ENCODE results near the gene UPF1. TPM values are rescaled to one million over a fixed set of nuclear protein-coding genes. Genes with fewer than 3 reads are reported as not detected.

The UPF1 gene
- total RNA-seq (10 to 100 TPM; 27.5 to 84.4 (median 40.2) TPM), polyA plus RNA-seq (10 to 100 TPM; 33.4 to 34.3 TPM)
- long read RNA-seq, donor 1, full-length matches to known transcripts, result 30 of 56 reads
- long read RNA-seq, donor 1, partial matches to known transcripts, result 19 of 56 reads
- long read RNA-seq, donor 1, other reads (novel, unspliced or antisense), result 7 of 56 reads
- long read RNA-seq, donor 2, partial matches to known transcripts, result 6 of 11 reads
- long read RNA-seq, donor 2, other reads (novel, unspliced or antisense), result 5 of 11 reads
- long read RNA-seq, donor 3, full-length matches to known transcripts, result 31 of 69 reads
- long read RNA-seq, donor 3, partial matches to known transcripts, result 34 of 69 reads
- long read RNA-seq, donor 3, other reads (novel, unspliced or antisense), result 4 of 69 reads

- H3K27me3 ChIP-seq, result no peaks in the 10 kb centered on the region
- H3K9me3 ChIP-seq, result peaks cover 0 to 13% (median 8%) of the 10 kb centered on the region in 12 donors
- peak within 1 kb of the TSS; percentile 71 to 97 (median 88) for H3K4me3 ChIP-seq
- TF ChIP-seq CTCF (IDR thresholded peaks at IDR 0.05), result peak in 5 of 12 donors; percentile 3 to 21 (median 16)
- peak in 1 of 2 donors; percentile 72 for TF ChIP-seq POLR2A (IDR thresholded peaks at IDR 0.05)
- peak; percentile 95 to 99 (median 96) for DNase-seq
- WGBS, 4 donors, result 1% methylated on average over 17 to 96 of the region's 96 CpGs
- peak within 1 kb of the TSS; percentile 62 to 95 (median 86) for H3K27ac ChIP-seq
- H3K36me3 ChIP-seq, result peaks cover 0 to 18% (median 5%) of the 10 kb centered on the region in 9 donors
- peaks cover 4 to 44% (median 32%) of the 10 kb centered on the region in 12 donors for H3K4me1 ChIP-seq
- ATAC-seq, result peak; percentile 93 to 96 (median 94)
- intact Hi-C loops (cut with DNase I), result loop anchor here in 4 of 10 donors (5.0 to 10.0 kb wide), 3 partner anchors 144 to 149 kb away; partner anchors contain the start of gene CRTC1 (in 3 of the 4)
These were observed at the start of gene UPF1 for GRCh38 chr19:18831524-18832305. UPF1 (plus strand) TSS chr19:18831959; CDS start chr19:18832210, 251 bp downstream.

- intact Hi-C loops (cut with DNase I), result no loop called here
- 87 to 90% (median 89%) methylated on average over 18 to 22 of the region's 22 CpGs for WGBS, 4 donors
- peaks cover 0 to 19% (median 6%) of the 10 kb centered on the region in 12 donors for H3K4me1 ChIP-seq
- no peaks in the 10 kb centered on the region for H3K9me3 ChIP-seq
- DNase-seq, result no peak
- TF ChIP-seq POLR2A (IDR thresholded peaks at IDR 0.05) (no peak), CTCF (IDR thresholded peaks at IDR 0.05) (no peak)
- H3K36me3 ChIP-seq, result no peaks in the 10 kb centered on the region
- ATAC-seq, result no peak
- H3K27ac ChIP-seq, result no peak overlapping the region
- H3K27me3 ChIP-seq, result peaks cover 19 to 73% (median 25%) of the 10 kb centered on the region in 9 donors
- no peak overlapping the region for H3K4me3 ChIP-seq
These were observed 49.1 kb upstream of the UPF1 start for GRCh38 chr19:18782559-18783225.

- DNase-seq, result no peak
These were observed 47.6 kb upstream of the UPF1 start for GRCh38 chr19:18783958-18784785.

More at GRCh38 chr19:18783958-18784785, 47.6 kb upstream of the UPF1 start:
- Histone ChIP-seq H3K9me3 (no peaks in the 10 kb centered on the region), H3K4me3 (no peak overlapping the region), H3K4me1 (peaks cover 0 to 31% (median 14%) of the 10 kb centered on the region in 12 donors), H3K36me3 (no peaks in the 10 kb centered on the region), H3K27me3 (peaks cover 28 to 79% (median 36%) of the 10 kb centered on the region in 9 donors), H3K27ac (no peak overlapping the region)
- ATAC-seq, result no peak
- 82 to 90% (median 88%) methylated on average over 19 of the region's 19 CpGs for WGBS, 4 donors
- intact Hi-C loops (cut with DNase I), result no loop called here
- TF ChIP-seq CTCF (IDR thresholded peaks at IDR 0.05) (no peak), POLR2A (IDR thresholded peaks at IDR 0.05) (no peak)

Data from heart left ventricle (tissue), 16 donors.